Mucosa of descending colon (tissue), 3 donors: ENCODE results near the gene IQSEC2. TPM values are rescaled to one million over a fixed set of nuclear protein-coding genes. Genes with fewer than 3 reads are reported as not detected.

Source experiments
- ATAC-seq: fragments of 200-7000 bp; cut with Tn5 transposase; one replicate; pipeline ENCODE4 v1.9.1; 2020; ENCODE audit warnings: mild to moderate bottlenecking, moderate library complexity
- DNase-seq, 3 donors: peaks; one replicate each; pipeline ENCODE4 v3.0.0-alpha.2; 2020
- H3K36me3 ChIP-seq: fragments of 200-600 bp; one replicate; pipeline ENCODE4 v1.8.0; 2021; ENCODE audit warnings: low read depth, mild to moderate bottlenecking
- H3K4me1 ChIP-seq: fragments of 200-600 bp; one replicate; pipeline ENCODE4 v1.8.0; 2021; ENCODE audit warnings: low read depth, mild to moderate bottlenecking
- H3K4me3 ChIP-seq: fragments of 200-600 bp; one replicate; pipeline ENCODE4 v1.8.0; 2021; ENCODE audit warnings: mild to moderate bottlenecking
- H3K9me3 ChIP-seq: fragments of 200-600 bp; one replicate; pipeline ENCODE4 v1.8.0; 2021; ENCODE audit warnings: mild to moderate bottlenecking
- intact Hi-C, 2 donors: fragments of 100-400 bp; cut with DNase I in 1 of 2; cut with micrococcal nuclease in 1 of 2; formaldehyde crosslinking; loops; one replicate each; pipeline versions ENCODE4 v1.11.0 to v1.11.1; 2022; cut with DNase I, micrococcal nuclease
- total RNA-seq, 3 donors: library from RNA; stranded (reverse); fragmentation: NEBNext Ultra II Directional in 2 of 3; extraction: Animal tissue kit (Norgen Biotek cat#: 25700) in 2 of 3; gene quantifications; one replicate each; pipeline versions ENCODE4 v1.2.1 to v1.2.4, GENCODE V29; 2021 to 2023
- TF ChIP-seq, protein P1 (sequence below): fragments of 200-600 bp; IDR thresholded peaks from one replicate; pipeline ENCODE4 v1.8.0; 2022; ENCODE audit warnings: antibody characterized with exemption, mild to moderate bottlenecking
- donor health status: DM: no; HTN: no; CAD: no; lungs with moderate emphysema.
- donor health status: DM: no; HTN: no; CAD: no.
- donor health status: DM: no; HTN: yes; CAD: no.

IQSEC2 gene
- total RNA-seq, 3 donors from 2014 or later: 28.0 to 39.3 (median 30.9) TPM

DNA sequence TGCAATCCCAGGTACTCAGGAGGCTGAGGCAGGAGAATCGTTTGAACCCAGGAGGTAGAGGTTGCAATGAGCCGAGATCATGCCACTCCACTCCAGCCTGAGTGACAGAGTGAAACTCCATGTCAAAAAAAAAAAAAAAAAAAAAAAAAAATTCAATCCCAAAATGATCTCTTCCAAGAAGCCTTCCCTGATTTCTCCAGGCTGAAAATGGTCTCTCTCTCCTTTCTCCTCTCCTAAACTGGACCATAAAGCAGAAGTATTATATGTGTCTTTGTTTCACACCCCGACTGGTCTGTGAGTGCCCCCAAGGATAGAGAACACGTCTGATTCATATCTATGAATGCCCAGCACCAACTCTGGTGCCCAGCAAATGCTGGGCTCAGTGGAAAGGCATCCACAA, 39.1 kb downstream of the IQSEC2 start:
- H3K4me1 ChIP-seq: no peaks in the 10 kb centered on the region
- no peak overlapping the region for H3K4me3 ChIP-seq
- ATAC-seq (no peak), DNase-seq (no peak)
- TF ChIP-seq, protein P1, sequence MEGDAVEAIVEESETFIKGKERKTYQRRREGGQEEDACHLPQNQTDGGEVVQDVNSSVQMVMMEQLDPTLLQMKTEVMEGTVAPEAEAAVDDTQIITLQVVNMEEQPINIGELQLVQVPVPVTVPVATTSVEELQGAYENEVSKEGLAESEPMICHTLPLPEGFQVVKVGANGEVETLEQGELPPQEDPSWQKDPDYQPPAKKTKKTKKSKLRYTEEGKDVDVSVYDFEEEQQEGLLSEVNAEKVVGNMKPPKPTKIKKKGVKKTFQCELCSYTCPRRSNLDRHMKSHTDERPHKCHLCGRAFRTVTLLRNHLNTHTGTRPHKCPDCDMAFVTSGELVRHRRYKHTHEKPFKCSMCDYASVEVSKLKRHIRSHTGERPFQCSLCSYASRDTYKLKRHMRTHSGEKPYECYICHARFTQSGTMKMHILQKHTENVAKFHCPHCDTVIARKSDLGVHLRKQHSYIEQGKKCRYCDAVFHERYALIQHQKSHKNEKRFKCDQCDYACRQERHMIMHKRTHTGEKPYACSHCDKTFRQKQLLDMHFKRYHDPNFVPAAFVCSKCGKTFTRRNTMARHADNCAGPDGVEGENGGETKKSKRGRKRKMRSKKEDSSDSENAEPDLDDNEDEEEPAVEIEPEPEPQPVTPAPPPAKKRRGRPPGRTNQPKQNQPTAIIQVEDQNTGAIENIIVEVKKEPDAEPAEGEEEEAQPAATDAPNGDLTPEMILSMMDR: no peak
- intact Hi-C loops: no loop called here
- no peaks in the 10 kb centered on the region for H3K9me3 ChIP-seq
- H3K36me3 ChIP-seq: no peaks in the 10 kb centered on the region

DNA sequence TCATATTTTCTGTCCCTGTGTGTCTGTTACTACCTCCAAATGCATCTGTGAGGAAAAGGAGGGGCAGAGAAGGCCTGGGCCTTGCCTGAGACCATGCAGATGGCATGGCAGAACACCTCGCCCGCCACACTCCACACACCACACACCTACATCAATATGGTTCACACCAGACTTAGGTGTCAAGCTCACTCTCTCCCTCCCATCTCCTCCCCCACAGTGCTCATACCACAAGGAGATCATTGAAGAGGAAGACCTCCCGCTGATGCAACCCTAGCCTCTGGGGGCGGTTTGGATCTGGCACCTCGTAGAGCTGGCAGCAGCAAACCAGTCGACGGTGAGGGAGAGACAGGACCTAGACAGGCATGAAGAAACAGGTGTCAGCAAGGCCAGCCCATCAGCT, 39.8 kb downstream of the IQSEC2 start:
- Histone ChIP-seq H3K4me1 (no peaks in the 10 kb centered on the region), H3K36me3 (no peaks in the 10 kb centered on the region), H3K9me3 (no peaks in the 10 kb centered on the region), H3K4me3 (no peak overlapping the region)
- DNase-seq (no peak), ATAC-seq (no peak)
- intact Hi-C loops: no loop called here
- TF ChIP-seq, protein P1: no peak

DNA sequence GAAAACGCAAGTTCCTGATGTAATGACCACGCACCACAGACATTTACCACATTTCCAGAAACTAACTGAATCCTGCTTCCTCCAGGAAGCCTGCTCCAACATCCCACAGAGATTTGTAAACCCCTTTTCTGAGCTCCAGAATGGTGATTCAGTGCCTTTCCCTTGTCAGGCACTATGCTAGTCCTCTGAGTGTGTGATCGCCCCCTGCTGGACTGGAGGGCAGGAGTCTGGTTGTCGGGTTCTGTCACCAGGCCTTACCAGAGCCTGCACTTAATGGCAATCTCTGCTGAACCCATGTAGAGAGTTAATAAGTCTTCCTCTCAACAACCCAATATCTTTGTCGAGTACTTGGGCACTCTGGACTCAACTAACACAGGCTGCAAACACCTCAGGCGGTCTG, 41.9 kb downstream of the IQSEC2 start:
- no peaks in the 10 kb centered on the region for H3K36me3 ChIP-seq
- no peak for DNase-seq

DNA sequence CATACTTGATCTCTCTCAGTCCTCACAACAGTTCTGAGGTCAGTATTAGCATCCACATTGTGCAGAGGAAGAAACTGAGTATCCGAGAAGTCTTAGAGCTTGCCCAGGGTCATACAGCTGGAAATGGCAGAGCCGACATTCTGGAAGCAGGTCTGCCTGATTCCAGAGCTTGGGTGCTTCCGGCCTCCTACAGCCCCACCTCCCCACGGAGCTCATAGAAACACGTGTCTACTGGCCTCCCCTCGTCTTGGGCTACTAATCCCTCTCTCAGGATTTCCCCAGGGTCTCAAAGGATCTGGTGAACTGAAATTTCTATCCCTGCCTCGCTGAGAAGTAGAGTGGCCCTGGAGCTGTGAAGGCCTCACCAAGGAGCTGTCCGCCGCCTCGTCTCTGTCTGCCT, 44.3 kb downstream of the IQSEC2 start:
- TF ChIP-seq, protein P1: no peak
- H3K4me1 ChIP-seq: no peaks in the 10 kb centered on the region
- H3K9me3 ChIP-seq: no peaks in the 10 kb centered on the region
- DNase-seq (no peak), ATAC-seq (no peak)
- intact Hi-C loops: no loop called here
- no peaks in the 10 kb centered on the region for H3K36me3 ChIP-seq
- H3K4me3 ChIP-seq: no peak overlapping the region

More for the DNA sequence above, 41.9 kb downstream of the IQSEC2 start:
- TF ChIP-seq, protein P1: no peak
- ATAC-seq: peak; percentile 35
- Histone ChIP-seq H3K9me3 (no peaks in the 10 kb centered on the region), H3K4me3 (no peak overlapping the region), H3K4me1 (no peaks in the 10 kb centered on the region)
- intact Hi-C loops: no loop called here

DNA sequence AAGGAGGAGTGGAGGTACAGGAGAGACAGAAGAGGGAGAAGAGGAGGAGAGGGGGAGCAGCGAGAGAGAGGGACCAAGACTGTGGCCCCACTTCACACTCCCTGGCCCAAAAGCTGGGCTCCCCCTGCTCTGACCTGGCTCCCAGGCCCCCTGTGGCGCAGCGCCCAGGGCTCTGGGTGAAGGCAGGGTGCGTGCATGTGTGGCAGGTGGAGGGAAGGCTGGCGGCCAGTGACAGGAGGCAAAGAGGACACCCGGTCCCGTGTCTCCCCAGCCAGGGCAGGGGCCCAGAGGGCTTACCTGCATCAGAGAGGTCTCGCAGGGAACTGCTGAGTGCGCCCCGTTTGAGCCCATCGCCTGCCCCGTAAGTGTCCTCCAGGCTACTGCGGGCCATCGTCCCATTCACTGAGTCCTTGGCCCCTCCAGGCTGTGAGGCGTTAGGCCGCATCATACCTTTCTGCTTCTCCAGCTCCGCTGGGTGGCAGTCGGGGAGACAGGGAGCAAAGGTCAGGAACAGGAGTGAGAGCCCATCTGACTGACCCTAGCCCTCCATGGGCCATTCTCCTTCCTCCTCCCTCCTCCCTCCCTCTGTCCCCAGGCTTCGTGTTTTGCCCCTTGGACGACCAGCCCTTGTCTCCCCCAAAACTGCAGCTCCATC, 45.2 kb downstream of the IQSEC2 start:
- H3K4me1 ChIP-seq: no peaks in the 10 kb centered on the region
- H3K36me3 ChIP-seq: no peaks in the 10 kb centered on the region
- no peak overlapping the region for H3K4me3 ChIP-seq
- DNase-seq (no peak), ATAC-seq (no peak)
- H3K9me3 ChIP-seq: no peaks in the 10 kb centered on the region
- TF ChIP-seq, protein P1: no peak
- intact Hi-C loops: no loop called here

DNA sequence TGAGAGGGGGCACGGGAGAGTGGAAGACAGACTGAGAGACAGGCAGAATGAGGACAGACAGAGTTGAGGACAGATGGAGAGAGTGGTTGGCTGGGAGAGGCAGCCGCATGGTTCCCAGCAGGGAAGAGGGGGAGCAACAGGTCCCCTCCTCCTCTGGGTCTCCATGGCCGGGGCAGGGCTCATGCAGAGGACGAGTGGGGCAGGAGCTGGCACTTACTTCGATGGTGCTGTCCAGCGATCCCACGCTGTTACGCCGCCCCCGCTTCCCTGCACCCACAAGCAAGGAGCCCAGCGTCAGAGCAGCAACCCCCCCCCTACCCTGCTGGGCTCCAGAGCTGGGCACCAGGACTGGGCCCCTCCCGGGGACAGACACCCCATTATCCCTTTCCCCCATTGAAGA, 45.8 kb downstream of the IQSEC2 start:
- no peaks in the 10 kb centered on the region for H3K4me1 ChIP-seq
- H3K36me3 ChIP-seq: no peaks in the 10 kb centered on the region
- H3K4me3 ChIP-seq: no peak overlapping the region
- intact Hi-C loops: no loop called here
- TF ChIP-seq, protein P1: no peak
- ATAC-seq: no peak
- DNase-seq: no peak
- H3K9me3 ChIP-seq: no peaks in the 10 kb centered on the region
